Left lung (tissue), 10 donors: ENCODE measurements around the gene KRT16. TPM values are rescaled to one million over a fixed set of nuclear protein-coding genes. Genes with fewer than 3 reads are reported as not detected.

Experiments used
- ATAC-seq: fragments of 200-7000 bp; cut with Tn5 transposase; one replicate; pipeline ENCODE4 v1.9.1; 2020; ENCODE audit warnings: moderate library complexity
- DNase-seq, 4 donors: peaks; one replicate each; pipeline ENCODE4 v3.0.0-alpha.2; 2013 to 2020
- H3K27ac ChIP-seq, 2 donors: fragments of 200-600 bp; sonication (generic) in 1 of 2; one replicate each; pipeline versions ENCODE4 v1.5.0 to v1.8.0; 2020 to 2021
- H3K27me3 ChIP-seq, 2 donors: fragments of 200-600 bp; sonication (generic) in 1 of 2; one replicate each; pipeline versions ENCODE4 v1.5.0 to v1.8.0; 2020 to 2021
- H3K36me3 ChIP-seq, 2 donors: fragments of 200-600 bp; sonication (generic) in 1 of 2; one replicate each; pipeline versions ENCODE4 v1.5.0 to v1.8.0; 2020 to 2021
- H3K4me1 ChIP-seq, 2 donors: fragments of 200-600 bp; one replicate each; pipeline ENCODE4 v1.8.0; 2021
- H3K4me3 ChIP-seq, 2 donors: fragments of 200-600 bp; sonication (generic) in 1 of 2; one replicate each; pipeline versions ENCODE4 v1.5.0 to v1.8.0; 2020 to 2021; ENCODE audit warnings: mild to moderate bottlenecking in 1 of 2
- H3K9me3 ChIP-seq, 2 donors: fragments of 200-600 bp; sonication (generic) in 1 of 2; one replicate each; pipeline versions ENCODE4 v1.5.0 to v1.8.0; 2020 to 2021
- CTCF ChIP-seq, 2 donors: fragments of 200-600 bp; sonication (generic) in 1 of 2; IDR thresholded peaks; one replicate each; pipeline versions ENCODE4 v1.5.0 to v1.8.0; 2021; ENCODE audit warnings: antibody characterized with exemption in 2 of 2
- intact Hi-C, 2 donors: fragments of 100-400 bp; cut with DNase I; formaldehyde crosslinking; loops; one replicate each; pipeline versions ENCODE4 v1.11.2 to v1.14.2; 2022
- polyA plus RNA-seq, 6 donors: library from polyadenylated mRNA; unstranded; fragments of 120-200 nt; gene quantifications; one replicate each; pipeline ENCODE4 v1.2.1, GENCODE V29; 2013; ENCODE audit not compliant: insufficient read length in 6 of 6
- total RNA-seq, 2 donors: library from RNA; stranded (reverse); fragmentation: NEBNext Ultra II Directional; extraction: Animal tissue kit (Norgen Biotek cat#: 25700); gene quantifications; one replicate each; pipeline ENCODE4 v1.2.1, GENCODE V29; 2021
- donor health status: DM: no; HTN: yes; CAD: no.
- donor health status: DM: no; HTN: no; CAD: no.

The KRT16 gene
- total and polyA plus RNA-seq, 8 donors, result 0.65 to 1.0 TPM; not detected in 6

GRCh38 chr17:41561554-41561953 is 51.0 kb downstream of the KRT16 start:
- Histone ChIP-seq H3K4me1 (no peaks in the 10 kb centered on the region), H3K27ac (no peak overlapping the region), H3K36me3 (no peaks in the 10 kb centered on the region), H3K4me3 (no peak overlapping the region), H3K27me3 (peaks cover 0 to 34% of the 10 kb centered on the region in 2 donors), H3K9me3 (no peaks in the 10 kb centered on the region)
- intact Hi-C loops, result no loop called here
- no peak for TF ChIP-seq CTCF (IDR thresholded peaks at IDR 0.05)
- DNase-seq, result no peak
- no peak for ATAC-seq

Other genes starting within 250 kb of the KRT16 start
- not detected for gene KRT33B, start 243.0 kb downstream of the KRT16 start, total RNA-seq
- not detected for gene KRT33B, start 243.0 kb downstream of the KRT16 start, polyA plus RNA-seq
- gene KRT34, start 230.5 kb downstream of the KRT16 start, total RNA-seq, result not detected
- not detected for gene KRT34, start 230.5 kb downstream of the KRT16 start, polyA plus RNA-seq
- not detected for gene KRT31, start 215.2 kb downstream of the KRT16 start, total RNA-seq
- not detected for gene KRT31, start 215.2 kb downstream of the KRT16 start, polyA plus RNA-seq
- gene KRT37, start 188.2 kb downstream of the KRT16 start, total RNA-seq, result not detected
- not detected for gene KRT37, start 188.2 kb downstream of the KRT16 start, polyA plus RNA-seq
- gene KRT38, start 171.8 kb downstream of the KRT16 start, total RNA-seq, result not detected
- not detected for gene KRT38, start 171.8 kb downstream of the KRT16 start, polyA plus RNA-seq
- not detected for gene KRT32, start 145.4 kb downstream of the KRT16 start, total RNA-seq
- not detected for gene KRT32, start 145.4 kb downstream of the KRT16 start, polyA plus RNA-seq
- not detected for gene KRT35, start 131.6 kb downstream of the KRT16 start, total RNA-seq
- not detected for gene KRT35, start 131.6 kb downstream of the KRT16 start, polyA plus RNA-seq
- gene KRT36, start 122.9 kb downstream of the KRT16 start, total RNA-seq, result not detected
- gene KRT36, start 122.9 kb downstream of the KRT16 start, polyA plus RNA-seq, result not detected
- gene KRT13, start 107.2 kb downstream of the KRT16 start, total RNA-seq, result 10 to 100 TPM; 10.8 to 29.1 TPM
- gene KRT13, start 107.2 kb downstream of the KRT16 start, polyA plus RNA-seq, result under 1 TPM in 4 of 6 donors, not detected in 2; 0.17 to 0.49 (median 0.34) TPM
- gene KRT15, start 93.9 kb downstream of the KRT16 start, total RNA-seq, result 10 to 100 TPM; 23.8 to 27.8 TPM
- 1 to 10 TPM; 1.3 to 2.7 (median 2.1) TPM for gene KRT15, start 93.9 kb downstream of the KRT16 start, polyA plus RNA-seq
- 1,000 to 10,000 TPM in 1 of 2 donors, 100 to 1,000 TPM in 1; 692 to 1,142 TPM for gene KRT19, start 84.5 kb downstream of the KRT16 start, total RNA-seq
- gene KRT19, start 84.5 kb downstream of the KRT16 start, polyA plus RNA-seq, result 100 to 1,000 TPM; 125 to 171 (median 133) TPM
- gene KRT9, start 40.7 kb downstream of the KRT16 start, total RNA-seq, result not detected
- gene KRT9, start 40.7 kb downstream of the KRT16 start, polyA plus RNA-seq, result not detected
- gene KRT14, start 25.9 kb downstream of the KRT16 start, total RNA-seq, result 1 to 10 TPM in 1 of 2 donors, not detected in 1; 1.5 TPM
- 1 to 10 TPM in 4 of 6 donors, under 1 TPM in 2; 0.35 to 2.0 (median 1.2) TPM for gene KRT14, start 25.9 kb downstream of the KRT16 start, polyA plus RNA-seq
- 10 to 100 TPM; 14.2 to 85.6 TPM for gene KRT17, start 11.8 kb upstream of the KRT16 start, total RNA-seq
- gene KRT17, start 11.8 kb upstream of the KRT16 start, polyA plus RNA-seq, result 10 to 100 TPM in 1 of 6 donors, 1 to 10 TPM in 5; 4.1 to 28.1 (median 5.0) TPM
- gene EIF1, start 76.1 kb upstream of the KRT16 start, total RNA-seq, result 100 to 1,000 TPM; 728 to 773 TPM
- 100 to 1,000 TPM; 697 to 782 (median 720) TPM for gene EIF1, start 76.1 kb upstream of the KRT16 start, polyA plus RNA-seq
- not detected for gene GAST, start 99.6 kb upstream of the KRT16 start, total RNA-seq
- not detected for gene GAST, start 99.6 kb upstream of the KRT16 start, polyA plus RNA-seq
- under 1 TPM; 0.16 to 0.32 TPM for gene HAP1, start 121.9 kb upstream of the KRT16 start, total RNA-seq
- under 1 TPM; 0.40 to 0.90 (median 0.71) TPM for gene HAP1, start 121.9 kb upstream of the KRT16 start, polyA plus RNA-seq
- gene JUP, start 173.9 kb upstream of the KRT16 start, total RNA-seq, result 100 to 1,000 TPM in 1 of 2 donors, 10 to 100 TPM in 1; 94.2 to 148 TPM
- 100 to 1,000 TPM in 5 of 6 donors, 10 to 100 TPM in 1; 97.9 to 125 (median 119) TPM for gene JUP, start 173.9 kb upstream of the KRT16 start, polyA plus RNA-seq
- gene P3H4, start 199.2 kb upstream of the KRT16 start, total RNA-seq, result 10 to 100 TPM; 19.1 to 27.8 TPM
- 10 to 100 TPM; 28.5 to 47.1 (median 32.8) TPM for gene P3H4, start 199.2 kb upstream of the KRT16 start, polyA plus RNA-seq
- gene FKBP10, start 200.2 kb upstream of the KRT16 start, total RNA-seq, result 100 to 1,000 TPM in 1 of 2 donors, 10 to 100 TPM in 1; 82.1 to 129 TPM
- gene FKBP10, start 200.2 kb upstream of the KRT16 start, polyA plus RNA-seq, result 100 to 1,000 TPM; 130 to 169 (median 146) TPM
- 10 to 100 TPM; 30.6 to 34.7 TPM for gene NT5C3B, start 223.5 kb upstream of the KRT16 start, total RNA-seq
- 100 to 1,000 TPM in 1 of 6 donors, 10 to 100 TPM in 5; 87.7 to 101 (median 90.3) TPM for gene NT5C3B, start 223.5 kb upstream of the KRT16 start, polyA plus RNA-seq
- gene KLHL10, start 225.1 kb upstream of the KRT16 start, total RNA-seq, result not detected
- gene KLHL10, start 225.1 kb upstream of the KRT16 start, polyA plus RNA-seq, result under 1 TPM; 0.06 to 0.43 (median 0.23) TPM